ENCODE measurements around the gene FMN1. TPM values are rescaled to one million over a fixed set of nuclear protein-coding genes. Genes with fewer than 3 reads are reported as not detected.
A peak's percentile ranks its signal among the peaks of the same experiment; 100 is the strongest.

Gene FMN1
- total RNA-seq, 2 donors from 2014 or later: 2.4 to 3.1 TPM

DNA sequence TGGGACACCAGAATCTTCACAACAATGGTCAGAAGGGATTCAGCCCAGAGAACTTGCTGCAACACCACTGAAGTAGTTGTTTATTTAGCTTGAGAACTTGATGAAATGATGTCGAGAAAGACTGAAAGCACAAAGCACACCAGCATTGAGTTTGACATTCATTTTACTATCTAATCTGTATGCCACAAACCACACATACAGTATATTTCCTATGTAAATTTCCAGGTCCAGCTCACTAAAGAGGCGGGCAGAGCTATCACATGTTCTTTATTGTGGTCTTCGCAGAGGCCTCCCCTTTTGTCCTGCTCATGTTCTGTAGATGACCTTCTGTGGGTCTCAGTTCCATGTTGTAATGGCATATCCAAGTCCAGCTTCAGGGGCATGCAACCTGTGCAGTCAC is 10.4 kb upstream of the FMN1 start:
- Histone ChIP-seq H3K27me3 (no peaks in the 10 kb centered on the region), H3K9me3 (no peaks in the 10 kb centered on the region), H3K4me1 (peaks cover 0 to 4% of the 10 kb centered on the region in 2 donors), H3K27ac (no peak overlapping the region), H3K36me3 (no peaks in the 10 kb centered on the region), H3K4me3 (no peak overlapping the region)
- DNase-seq (ENCODE audit: low spot score): no peak
- TF ChIP-seq, protein P1, sequence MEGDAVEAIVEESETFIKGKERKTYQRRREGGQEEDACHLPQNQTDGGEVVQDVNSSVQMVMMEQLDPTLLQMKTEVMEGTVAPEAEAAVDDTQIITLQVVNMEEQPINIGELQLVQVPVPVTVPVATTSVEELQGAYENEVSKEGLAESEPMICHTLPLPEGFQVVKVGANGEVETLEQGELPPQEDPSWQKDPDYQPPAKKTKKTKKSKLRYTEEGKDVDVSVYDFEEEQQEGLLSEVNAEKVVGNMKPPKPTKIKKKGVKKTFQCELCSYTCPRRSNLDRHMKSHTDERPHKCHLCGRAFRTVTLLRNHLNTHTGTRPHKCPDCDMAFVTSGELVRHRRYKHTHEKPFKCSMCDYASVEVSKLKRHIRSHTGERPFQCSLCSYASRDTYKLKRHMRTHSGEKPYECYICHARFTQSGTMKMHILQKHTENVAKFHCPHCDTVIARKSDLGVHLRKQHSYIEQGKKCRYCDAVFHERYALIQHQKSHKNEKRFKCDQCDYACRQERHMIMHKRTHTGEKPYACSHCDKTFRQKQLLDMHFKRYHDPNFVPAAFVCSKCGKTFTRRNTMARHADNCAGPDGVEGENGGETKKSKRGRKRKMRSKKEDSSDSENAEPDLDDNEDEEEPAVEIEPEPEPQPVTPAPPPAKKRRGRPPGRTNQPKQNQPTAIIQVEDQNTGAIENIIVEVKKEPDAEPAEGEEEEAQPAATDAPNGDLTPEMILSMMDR (IDR thresholded peaks at IDR 0.05): no peak

DNA sequence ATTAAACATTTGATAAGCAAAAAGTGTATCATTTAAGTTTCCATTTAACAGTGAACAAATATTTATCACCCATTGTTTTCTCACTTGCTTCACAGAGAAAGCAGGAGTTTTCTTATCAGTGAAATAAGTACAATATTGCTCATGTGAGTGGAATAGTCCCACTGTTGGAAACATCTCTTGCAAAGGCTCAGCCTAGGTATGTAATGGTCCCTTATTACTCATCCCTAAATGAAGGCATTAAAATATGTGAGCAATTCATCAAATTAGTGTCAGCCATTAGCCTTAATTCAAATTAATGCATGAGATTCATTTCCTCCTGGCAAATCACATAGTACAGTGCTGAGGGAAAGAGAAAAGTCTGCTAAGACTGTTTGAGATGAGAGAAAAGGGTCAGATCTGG is 9.6 kb upstream of the FMN1 start:
- TF ChIP-seq, protein P1 (IDR thresholded peaks at IDR 0.05): no peak
- H3K36me3 ChIP-seq: no peaks in the 10 kb centered on the region
- peaks cover 0 to 4% of the 10 kb centered on the region in 2 donors for H3K4me1 ChIP-seq
- DNase-seq (ENCODE audit: low spot score): no peak
- no peaks in the 10 kb centered on the region for H3K27me3 ChIP-seq
- no peaks in the 10 kb centered on the region for H3K9me3 ChIP-seq
- no peak overlapping the region for H3K4me3 ChIP-seq
- no peak overlapping the region for H3K27ac ChIP-seq

DNA sequence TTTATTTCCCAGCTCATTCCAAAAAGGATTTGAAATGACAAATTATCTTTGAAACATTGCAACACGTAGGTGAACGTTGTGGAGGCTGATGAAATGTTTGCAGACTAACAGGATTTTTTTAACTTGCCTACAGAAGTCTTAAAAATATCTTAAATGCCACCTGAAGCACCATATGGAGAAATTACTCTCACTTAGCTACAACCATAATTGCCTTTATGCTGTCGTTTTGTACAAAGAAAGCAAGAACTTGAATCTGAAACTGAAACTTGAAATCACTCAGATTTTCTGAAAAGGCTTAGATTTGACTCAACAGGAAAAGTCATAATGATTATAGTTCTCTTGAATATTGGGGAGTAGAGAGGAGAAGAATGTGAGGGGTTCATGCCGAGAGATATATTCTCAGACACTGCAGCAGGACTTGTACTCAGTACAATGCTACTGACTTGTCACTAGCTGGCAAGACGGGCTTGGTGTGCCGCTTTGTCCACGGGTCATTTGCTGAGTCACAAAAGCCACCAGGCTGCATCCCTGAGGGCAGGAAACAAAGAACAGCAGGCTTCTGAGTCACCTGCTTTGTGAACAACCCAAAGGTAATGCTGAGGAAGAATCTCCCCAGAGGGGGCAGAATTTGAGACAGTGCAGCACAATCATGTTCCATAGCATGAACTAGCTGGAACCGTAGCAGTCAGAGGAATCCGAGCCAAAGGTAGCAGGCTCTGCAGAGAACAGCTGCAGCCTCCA is 7.1 kb upstream of the FMN1 start:
- TF ChIP-seq, protein P1 (IDR thresholded peaks at IDR 0.05): no peak
- no peaks in the 10 kb centered on the region for H3K27me3 ChIP-seq
- DNase-seq (ENCODE audit: low spot score): peak; percentile 64
- peak overlapping the region in 1 of 2 donors; percentile 25 for H3K4me3 ChIP-seq
- H3K4me1 ChIP-seq: peaks cover 0 to 4% of the 10 kb centered on the region in 2 donors
- no peak overlapping the region for H3K27ac ChIP-seq
- no peaks in the 10 kb centered on the region for H3K36me3 ChIP-seq
- no peaks in the 10 kb centered on the region for H3K9me3 ChIP-seq

DNA sequence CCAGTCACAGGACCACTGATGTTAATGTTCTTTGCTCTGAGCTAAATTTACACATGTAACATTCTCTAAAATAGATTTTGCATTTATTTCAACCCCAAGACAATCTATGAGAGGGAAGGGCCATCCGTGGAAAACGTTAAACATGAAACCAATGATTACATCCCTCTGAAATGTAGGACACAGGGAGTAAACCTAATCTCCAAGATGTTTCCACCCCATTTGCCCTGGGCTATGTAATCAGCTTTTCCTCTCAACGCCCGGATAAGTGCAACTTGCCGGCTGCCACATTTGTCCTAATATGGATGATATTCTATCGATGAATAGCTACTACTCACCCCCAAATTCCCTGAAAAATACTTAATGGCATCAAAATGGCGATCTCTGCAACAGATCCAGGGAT is 6.4 kb upstream of the FMN1 start:
- H3K4me1 ChIP-seq: peaks cover 0 to 4% of the 10 kb centered on the region in 2 donors
- H3K27me3 ChIP-seq: no peaks in the 10 kb centered on the region
- H3K9me3 ChIP-seq: no peaks in the 10 kb centered on the region
- no peak overlapping the region for H3K27ac ChIP-seq
- no peak overlapping the region for H3K4me3 ChIP-seq
- DNase-seq (ENCODE audit: low spot score): no peak
- TF ChIP-seq, protein P1 (IDR thresholded peaks at IDR 0.05): no peak
- no peaks in the 10 kb centered on the region for H3K36me3 ChIP-seq

DNA sequence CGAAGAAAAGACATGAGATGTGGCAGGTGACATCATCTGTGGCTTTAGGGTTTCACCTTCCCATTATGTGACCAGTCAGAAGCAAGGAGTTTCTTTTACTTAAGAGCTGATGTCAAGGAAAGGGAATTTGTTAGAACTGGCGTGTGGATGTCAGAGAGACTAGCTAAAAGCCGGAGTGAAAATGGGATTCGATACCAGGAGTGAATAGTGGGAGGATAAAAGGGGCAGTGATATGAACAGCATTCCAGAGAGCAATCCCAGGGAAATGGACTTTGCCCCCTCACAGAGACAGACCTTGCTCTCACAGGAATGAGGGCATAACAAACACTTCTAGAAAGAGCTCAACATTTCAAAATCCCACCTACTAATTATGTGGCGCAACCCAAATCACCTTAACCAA is 5.9 kb upstream of the FMN1 start:
- Histone ChIP-seq H3K4me3 (no peak overlapping the region), H3K27me3 (no peaks in the 10 kb centered on the region), H3K4me1 (peaks cover 0 to 4% of the 10 kb centered on the region in 2 donors), H3K27ac (no peak overlapping the region), H3K36me3 (no peaks in the 10 kb centered on the region), H3K9me3 (no peaks in the 10 kb centered on the region)
- TF ChIP-seq, protein P1 (IDR thresholded peaks at IDR 0.05): no peak
- no peak for DNase-seq (ENCODE audit: low spot score)

DNA sequence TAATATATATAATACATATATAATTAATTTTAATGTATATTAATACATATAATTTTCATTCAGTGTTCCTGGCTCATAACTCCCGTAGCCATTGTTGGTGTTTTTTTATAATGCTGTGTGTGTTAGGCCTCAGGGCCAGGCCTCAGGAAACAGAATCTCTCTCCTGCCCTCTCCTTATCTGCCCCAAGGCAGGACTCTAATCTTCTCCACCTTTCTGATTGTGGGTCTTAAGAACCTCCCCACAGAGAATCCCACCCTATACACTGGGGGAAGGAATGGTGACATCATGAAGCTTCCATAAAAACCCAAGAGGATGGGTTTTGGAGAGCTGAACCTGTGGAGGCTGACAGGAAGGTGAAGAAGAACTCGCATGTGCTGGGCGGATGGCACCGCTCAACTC is 4.0 kb upstream of the FMN1 start:
- H3K27me3 ChIP-seq: no peaks in the 10 kb centered on the region
- TF ChIP-seq, protein P1 (IDR thresholded peaks at IDR 0.05): no peak
- DNase-seq (ENCODE audit: low spot score): no peak
- H3K27ac ChIP-seq: no peak overlapping the region
- H3K36me3 ChIP-seq: no peaks in the 10 kb centered on the region
- H3K9me3 ChIP-seq: no peaks in the 10 kb centered on the region
- H3K4me1 ChIP-seq: peaks cover 0 to 9% of the 10 kb centered on the region in 2 donors
- H3K4me3 ChIP-seq: no peak overlapping the region

Data from right atrium auricular region (tissue), 2 donors.